Mononuclear cell (primary cell): ENCODE results near the gene TBC1D8. TPM values are rescaled to one million over a fixed set of nuclear protein-coding genes. Genes with fewer than 3 reads are reported as not detected.
"Not testable (repeated sequence)": the region's sequence is repeated elsewhere in the genome, so short reads cannot be mapped to it uniquely, and the experiment has no call there.

Source experiments
- H3K27me3 ChIP-seq: 2 replicates; pipeline ENCODE4 v1.6.0; 2011; ENCODE audit warnings: low read length, control low read depth; ENCODE audit not compliant: insufficient read depth
- H3K4me1 ChIP-seq: 2 replicates; pipeline ENCODE4 v1.5.1; 2011; ENCODE audit warnings: mild to moderate bottlenecking, low read length, control low read depth; ENCODE audit not compliant: insufficient read depth
- H3K4me3 ChIP-seq: 2 replicates; pipeline ENCODE4 v1.5.1; 2011; ENCODE audit warnings: mild to moderate bottlenecking, low read length, moderate library complexity
- H3K9me3 ChIP-seq: 2 replicates; pipeline ENCODE4 v1.5.1; 2011; ENCODE audit warnings: low read depth, mild to moderate bottlenecking, control low read depth, low read length
- total RNA-seq: library from RNA; depleted of rRNA; stranded (reverse); fragments of >200 nt; gene quantifications from one replicate; pipeline ENCODE4 v1.2.3, GENCODE V29; 2012

TBC1D8 gene
- total RNA-seq, 1 donor, result 11.3 TPM

DNA sequence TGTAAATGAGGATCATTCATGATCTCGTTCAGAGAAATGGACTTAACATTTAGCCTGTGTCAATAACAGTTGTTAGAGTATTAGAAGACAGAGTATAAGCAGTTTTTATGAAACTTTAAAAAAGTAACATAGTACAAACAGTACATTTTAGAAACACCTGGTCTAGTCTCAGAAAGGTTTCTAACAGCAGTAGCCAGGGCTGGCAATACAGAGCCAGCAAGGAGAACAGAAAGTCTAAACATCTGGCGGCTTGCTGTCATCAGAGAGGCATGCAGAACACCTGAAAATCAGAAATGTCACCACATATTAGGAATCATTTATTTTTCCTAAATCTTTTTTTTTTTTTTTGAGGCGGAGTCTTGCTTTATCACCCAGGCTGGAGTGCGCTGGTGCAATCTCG is 99.0 kb downstream of the TBC1D8 start:
- Histone ChIP-seq H3K4me1 (no peaks in the 10 kb centered on the region), H3K9me3 (no peaks in the 10 kb centered on the region), H3K4me3 (no peak overlapping the region), H3K27me3 (no peaks in the 10 kb centered on the region)

GRCh38 chr2:101050886-101051285 is 100.3 kb downstream of the TBC1D8 start:
- not testable (repeated sequence) for H3K9me3 ChIP-seq, H3K4me1 ChIP-seq, H3K4me3 ChIP-seq, H3K27me3 ChIP-seq

DNA sequence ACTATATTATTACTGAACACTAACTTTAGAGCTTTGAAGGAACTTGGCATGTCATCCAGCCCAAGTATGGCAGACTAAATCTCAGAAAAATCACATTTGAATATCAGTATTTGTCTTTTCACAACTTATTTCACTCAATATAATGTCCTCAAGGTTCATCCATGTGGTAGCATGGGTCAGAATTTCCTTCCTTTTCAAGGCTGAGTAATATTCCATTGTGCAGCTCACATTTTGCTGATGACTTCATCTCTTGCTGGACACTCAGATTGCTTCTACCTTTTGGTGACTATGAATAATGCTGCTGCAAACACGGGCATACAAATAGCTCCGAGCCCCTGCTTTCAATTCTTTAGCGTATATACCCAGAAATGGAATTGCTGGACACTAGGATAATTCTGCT is 102.4 kb downstream of the TBC1D8 start:
- no peaks in the 10 kb centered on the region for H3K27me3 ChIP-seq
- no peaks in the 10 kb centered on the region for H3K9me3 ChIP-seq
- H3K4me1 ChIP-seq, result peaks cover 6% of the 10 kb centered on the region
- no peak overlapping the region for H3K4me3 ChIP-seq

GRCh38 chr2:101047774-101048173 is 103.4 kb downstream of the TBC1D8 start:
- peaks cover 16% of the 10 kb centered on the region for H3K4me1 ChIP-seq
- H3K4me3 ChIP-seq, result no peak overlapping the region
- no peaks in the 10 kb centered on the region for H3K9me3 ChIP-seq

DNA sequence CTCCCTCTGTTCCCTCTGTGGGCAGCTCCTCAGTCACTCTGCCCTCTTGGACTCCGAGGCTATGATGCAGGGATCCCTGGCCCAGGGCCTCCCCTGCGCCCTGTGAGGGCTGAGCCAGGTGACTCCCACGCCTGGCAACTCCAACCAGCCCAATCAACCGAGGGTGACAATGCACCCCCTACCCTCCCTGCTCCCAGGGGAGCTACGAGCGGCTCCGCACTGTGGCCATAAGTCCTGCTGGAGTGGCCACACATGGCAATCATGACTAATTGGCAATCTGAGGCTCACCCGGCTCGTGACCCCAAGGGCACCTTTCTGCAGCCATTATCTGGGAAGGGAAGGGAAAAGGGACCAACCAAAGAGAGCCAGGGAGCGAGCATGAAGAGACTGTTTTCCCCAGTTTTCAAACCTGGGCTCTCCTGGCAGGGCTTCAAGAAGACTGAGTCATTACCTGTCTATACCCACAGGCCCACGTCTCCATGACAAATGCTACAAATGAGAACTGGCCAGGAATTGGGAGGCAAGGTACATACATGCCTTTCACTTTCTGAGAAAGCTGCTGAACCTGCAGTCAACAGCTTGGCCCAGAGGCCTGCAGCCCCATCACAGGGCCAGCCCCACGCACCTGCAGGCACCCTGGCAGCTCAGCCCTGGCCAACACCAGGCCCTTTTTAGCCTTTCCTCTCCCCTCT is 104.0 kb downstream of the TBC1D8 start:
- Histone ChIP-seq H3K4me1 (peaks cover 20% of the 10 kb centered on the region), H3K9me3 (no peaks in the 10 kb centered on the region), H3K27me3 (no peaks in the 10 kb centered on the region), H3K4me3 (no peak overlapping the region)

More at GRCh38 chr2:101047774-101048173, 103.4 kb downstream of the TBC1D8 start:
- no peaks in the 10 kb centered on the region for H3K27me3 ChIP-seq

DNA sequence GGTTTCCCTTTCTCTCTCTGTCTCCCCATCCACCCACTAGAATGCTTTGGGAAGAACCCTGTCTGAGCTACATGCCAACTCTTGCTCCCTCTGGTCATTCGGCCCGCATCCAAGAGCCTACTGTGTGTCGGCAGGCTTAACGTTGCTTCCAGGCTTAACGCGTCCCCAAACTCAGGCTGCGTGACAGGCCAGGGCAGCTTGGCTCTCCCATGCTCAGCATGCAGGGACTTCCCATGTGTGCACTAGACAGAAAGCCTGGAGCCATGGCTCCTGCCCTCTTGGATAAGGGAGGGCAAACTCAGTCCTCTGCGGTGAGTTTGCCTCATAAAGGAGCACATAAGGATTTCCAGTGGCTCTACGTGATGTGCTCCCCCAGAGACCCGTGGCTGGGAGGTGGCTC is 105.9 kb downstream of the TBC1D8 start:
- Histone ChIP-seq H3K4me1 (peaks cover 38% of the 10 kb centered on the region), H3K4me3 (no peak overlapping the region), H3K9me3 (no peaks in the 10 kb centered on the region), H3K27me3 (no peaks in the 10 kb centered on the region)

GRCh38 chr2:101041413-101041812 is 109.8 kb downstream of the TBC1D8 start:
- no peak overlapping the region for H3K4me3 ChIP-seq
- peaks cover 58% of the 10 kb centered on the region for H3K4me1 ChIP-seq
- H3K9me3 ChIP-seq, result no peaks in the 10 kb centered on the region

DNA sequence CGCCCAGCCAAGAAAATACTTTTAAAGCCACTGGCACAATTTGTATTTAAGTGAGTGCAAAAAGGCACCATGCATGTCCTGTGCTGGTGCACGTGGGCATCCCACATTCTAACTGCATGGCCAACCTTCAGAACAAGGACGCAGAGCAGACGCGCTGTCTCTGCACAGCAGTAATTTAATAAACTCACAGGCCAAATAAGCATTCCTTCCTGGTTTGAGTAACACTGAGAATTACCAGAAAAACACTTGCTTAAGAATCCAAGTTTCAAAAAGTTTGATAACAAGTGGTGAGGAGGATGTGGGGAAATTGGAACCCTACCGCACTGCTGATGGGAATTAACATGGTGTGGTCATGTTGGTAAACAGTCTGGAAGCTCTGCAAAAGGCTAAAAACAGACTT is 110.4 kb downstream of the TBC1D8 start:
- Histone ChIP-seq H3K27me3 (no peaks in the 10 kb centered on the region), H3K4me3 (no peak overlapping the region), H3K9me3 (no peaks in the 10 kb centered on the region), H3K4me1 (peaks cover 58% of the 10 kb centered on the region)

More at GRCh38 chr2:101041413-101041812, 109.8 kb downstream of the TBC1D8 start:
- H3K27me3 ChIP-seq, result no peaks in the 10 kb centered on the region

- Histone ChIP-seq H3K4me1 (peaks cover 58% of the 10 kb centered on the region), H3K27me3 (no peaks in the 10 kb centered on the region), H3K4me3 (no peak overlapping the region), H3K9me3 (no peaks in the 10 kb centered on the region)
Observed at GRCh38 chr2:101040072-101040471, 111.1 kb downstream of the TBC1D8 start.

DNA sequence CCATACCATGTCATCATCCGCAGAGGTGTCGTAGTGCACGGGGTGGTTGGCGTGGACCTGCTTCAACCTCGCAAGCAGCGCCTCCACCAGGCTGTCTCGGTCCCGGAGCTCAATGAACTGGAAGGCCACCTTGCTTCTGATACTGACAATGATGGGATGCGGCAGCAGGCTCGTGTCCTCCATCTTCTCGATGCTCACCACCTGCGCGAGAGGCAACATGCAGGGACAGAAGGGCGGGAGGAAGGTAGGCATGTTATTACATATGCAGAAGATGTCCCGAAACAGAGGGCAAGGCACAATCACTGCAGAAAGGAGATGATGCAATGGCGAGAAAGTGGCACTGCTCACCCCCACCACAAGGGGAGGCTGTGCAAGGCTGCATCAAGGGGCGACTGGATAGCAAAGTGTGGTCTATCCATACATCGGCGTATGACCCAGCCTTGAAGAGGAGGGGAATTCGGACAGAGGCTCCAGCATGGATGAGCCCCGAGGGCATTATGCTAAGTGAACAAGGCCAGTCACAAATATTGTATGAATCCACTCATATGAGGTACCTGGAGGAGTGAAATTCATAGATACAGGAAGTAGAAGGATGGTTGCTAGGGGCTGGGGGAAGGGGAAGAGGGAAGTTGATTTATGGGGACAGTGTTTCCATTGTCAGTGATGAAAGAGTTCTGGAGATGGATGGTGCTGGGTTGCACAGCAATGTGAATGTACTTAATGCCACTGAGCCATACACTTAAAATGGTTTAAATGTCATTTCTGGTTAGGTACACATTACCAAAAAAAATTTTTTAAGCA is 112.5 kb downstream of the TBC1D8 start:
- Histone ChIP-seq H3K27me3 (no peaks in the 10 kb centered on the region), H3K4me3 (no peak overlapping the region), H3K4me1 (peaks cover 51% of the 10 kb centered on the region), H3K9me3 (no peaks in the 10 kb centered on the region)

DNA sequence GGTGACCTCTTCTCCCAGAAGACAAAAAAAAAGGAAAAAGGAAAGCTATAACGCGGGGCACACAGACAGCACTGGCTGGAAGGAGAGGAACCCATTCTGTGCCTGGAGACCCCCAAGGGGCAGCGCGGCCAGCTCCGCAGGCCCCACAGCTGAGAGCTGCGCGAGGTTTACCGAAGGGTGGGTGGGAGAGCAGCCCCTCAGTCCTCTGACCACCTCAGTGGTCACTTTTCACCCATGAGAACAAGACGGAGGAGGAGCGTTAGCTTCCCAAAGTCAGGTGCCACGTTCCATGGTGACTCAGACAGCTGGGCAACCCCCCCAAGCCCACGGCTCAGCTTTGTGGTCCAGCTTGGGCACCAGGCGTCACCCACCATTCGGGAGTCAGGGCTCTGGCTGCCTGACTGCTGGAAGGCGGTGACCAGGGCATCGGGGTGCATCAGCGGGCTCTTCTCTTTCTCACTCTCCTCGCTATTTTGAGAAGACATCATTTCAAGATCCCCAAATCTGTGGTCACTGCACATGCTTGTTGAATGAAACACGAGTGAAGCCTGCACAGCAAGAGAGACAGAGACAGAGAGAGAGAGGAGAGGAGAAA is 113.9 kb downstream of the TBC1D8 start:
- Histone ChIP-seq H3K27me3 (no peaks in the 10 kb centered on the region), H3K9me3 (no peaks in the 10 kb centered on the region), H3K4me3 (no peak overlapping the region), H3K4me1 (peaks cover 39% of the 10 kb centered on the region)

DNA sequence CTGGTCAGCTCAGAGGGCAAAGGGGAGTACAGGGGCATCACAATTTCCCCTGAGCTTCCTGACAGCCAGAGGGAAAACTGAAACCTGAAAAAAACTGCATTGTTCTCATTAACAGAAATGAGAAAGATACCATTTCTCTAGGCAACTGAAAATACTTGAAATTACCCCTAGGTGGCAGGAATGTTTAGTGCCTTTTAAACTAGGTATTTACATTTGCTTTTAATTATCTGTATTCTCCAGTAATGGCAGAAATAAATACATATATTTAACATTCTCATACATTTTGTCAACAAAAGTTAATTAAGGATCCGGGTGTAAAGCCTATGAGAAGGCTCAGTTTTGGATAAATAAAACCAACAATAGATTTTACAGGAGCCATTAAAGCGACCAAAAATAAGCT is 114.6 kb downstream of the TBC1D8 start:
- H3K4me1 ChIP-seq, result peaks cover 32% of the 10 kb centered on the region
- H3K4me3 ChIP-seq, result no peak overlapping the region
- no peaks in the 10 kb centered on the region for H3K27me3 ChIP-seq

GRCh38 chr2:101032084-101032776 is 119.0 kb downstream of the TBC1D8 start:
- Histone ChIP-seq H3K27me3 (no peaks in the 10 kb centered on the region), H3K4me3 (no peak overlapping the region), H3K9me3 (no peaks in the 10 kb centered on the region), H3K4me1 (no peaks in the 10 kb centered on the region)

More for the DNA sequence above, 114.6 kb downstream of the TBC1D8 start:
- no peaks in the 10 kb centered on the region for H3K9me3 ChIP-seq

DNA sequence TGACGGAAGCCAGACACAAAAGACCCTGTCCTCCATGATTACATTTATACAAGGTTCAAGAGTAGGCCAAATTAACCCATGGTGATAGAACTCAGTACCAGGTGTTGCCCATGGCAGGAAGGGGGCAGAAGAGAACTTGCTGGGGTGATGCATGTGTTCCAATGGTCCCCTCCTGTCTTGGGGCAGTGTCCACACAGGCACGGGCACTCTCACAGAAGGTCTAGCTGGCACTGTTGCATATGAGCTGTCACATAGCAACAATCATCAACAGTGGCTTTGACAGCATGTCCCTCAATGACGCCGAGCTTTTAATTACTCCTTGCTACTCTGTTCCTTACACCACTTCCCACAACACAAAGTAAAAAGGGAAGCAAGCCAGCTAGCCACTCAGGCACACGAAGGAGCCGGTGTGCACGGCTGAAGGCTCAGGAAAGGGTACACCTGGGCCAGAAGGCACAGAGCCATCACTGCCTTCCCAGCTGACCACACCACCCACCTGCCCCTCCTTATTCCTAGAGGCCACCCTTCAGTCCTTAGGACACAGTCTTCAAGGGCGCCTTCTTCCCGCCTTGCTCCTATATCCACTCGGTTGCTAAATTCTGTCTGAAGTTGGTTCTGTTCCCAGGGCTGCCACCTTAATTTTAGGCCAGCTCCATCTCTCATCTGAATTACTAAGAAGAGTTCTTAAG is 120.2 kb downstream of the TBC1D8 start:
- H3K9me3 ChIP-seq, result no peaks in the 10 kb centered on the region
- H3K4me1 ChIP-seq, result no peaks in the 10 kb centered on the region
- no peak overlapping the region for H3K4me3 ChIP-seq
- no peaks in the 10 kb centered on the region for H3K27me3 ChIP-seq
